Mesenchymal stem cell (in vitro differentiated cells and primary cell): Measurements from ENCODE around the gene RNF223.

Experiments used
- DNase-seq: peaks from one replicate; pipeline ENCODE4 v3.0.0-alpha.2; 2013
- H2AFZ ChIP-seq: one replicate; pipeline ENCODE4 v1.6.1; 2013; ENCODE audit warnings: low read depth, mild to moderate bottlenecking, control low read depth, inconsistent platforms, low read length, moderate library complexity
- H2AK5ac ChIP-seq: 2 replicates; pipeline ENCODE4 v1.6.1; 2013; ENCODE audit warnings: low read length, moderate library complexity, mild to moderate bottlenecking, inconsistent platforms; ENCODE audit not compliant: severe bottlenecking
- H2BK120ac ChIP-seq: one replicate; pipeline ENCODE4 v1.6.1; 2013; ENCODE audit warnings: low read depth, mild to moderate bottlenecking, inconsistent platforms, low read length, moderate library complexity
- H2BK12ac ChIP-seq, 2 experiments: one replicate each; pipeline ENCODE4 v1.6.1; 2013; ENCODE audit warnings: inconsistent platforms in 2 of 2, low read length in 2 of 2, mild to moderate bottlenecking in 2 of 2, moderate library complexity in 2 of 2, control low read depth in 1 of 2
- H2BK15ac ChIP-seq: one replicate; pipeline ENCODE4 v1.6.1; 2013; ENCODE audit warnings: mild to moderate bottlenecking, low read depth, inconsistent platforms; ENCODE audit not compliant: poor library complexity, severe bottlenecking
- H2BK5ac ChIP-seq: 2 replicates; pipeline ENCODE4 v1.6.1; 2013; ENCODE audit warnings: low read depth, mild to moderate bottlenecking, low read length, control low read depth, inconsistent platforms; ENCODE audit not compliant: poor library complexity, severe bottlenecking
- H3K14ac ChIP-seq, 2 experiments: one replicate each; pipeline ENCODE4 v1.6.1; 2013; ENCODE audit warnings: inconsistent platforms in 2 of 2, low read length in 2 of 2, control low read depth in 1 of 2, mild to moderate bottlenecking in 1 of 2, moderate library complexity in 1 of 2
- H3K18ac ChIP-seq, 2 experiments: one replicate each; pipeline ENCODE4 v1.6.1; 2013; ENCODE audit warnings: inconsistent platforms in 2 of 2, low read length in 2 of 2, control low read depth in 1 of 2, low read depth in 1 of 2, mild to moderate bottlenecking in 1 of 2
- H3K23ac ChIP-seq, 2 experiments: one replicate each; pipeline ENCODE4 v1.6.1; 2013; ENCODE audit warnings: inconsistent platforms in 2 of 2, low read length in 2 of 2, mild to moderate bottlenecking in 2 of 2, moderate library complexity in 2 of 2, control low read depth in 1 of 2
- H3K27ac ChIP-seq: 2 replicates; pipeline ENCODE4 v1.5.1; 2013; ENCODE audit warnings: mild to moderate bottlenecking, moderate library complexity, low read length, control low read depth, inconsistent platforms; ENCODE audit not compliant: poor library complexity, severe bottlenecking
- H3K27me3 ChIP-seq, 2 experiments: 2 replicates each; pipeline versions ENCODE4 v1.6.1 to v1.7.0; 2013; ENCODE audit warnings: low read length in 2 of 2, mild to moderate bottlenecking in 2 of 2, moderate library complexity in 2 of 2, control low read depth in 1 of 2, inconsistent platforms in 1 of 2; ENCODE audit not compliant: control insufficient read depth in 1 of 2, insufficient read depth in 1 of 2
- H3K36me3 ChIP-seq, 2 experiments: 2 replicates each; pipeline versions ENCODE4 v1.6.1 to v1.7.0; 2013; ENCODE audit warnings: low read length in 2 of 2, control low read depth in 1 of 2, inconsistent platforms in 1 of 2, low read depth in 1 of 2, mild to moderate bottlenecking in 1 of 2; ENCODE audit not compliant: insufficient read depth in 2 of 2, control insufficient read depth in 1 of 2
- H3K4ac ChIP-seq, 2 experiments: one replicate each; pipeline ENCODE4 v1.6.1; 2013; ENCODE audit warnings: inconsistent platforms in 2 of 2, low read length in 2 of 2, mild to moderate bottlenecking in 2 of 2, moderate library complexity in 2 of 2, control low read depth in 1 of 2, low read depth in 1 of 2
- H3K4me1 ChIP-seq: 2 replicates; pipeline ENCODE4 v1.6.1; 2013; ENCODE audit warnings: low read depth, low read length, control low read depth; ENCODE audit not compliant: control insufficient read depth, insufficient read depth
- H3K4me2 ChIP-seq: 2 replicates; pipeline ENCODE4 v1.6.1; 2013; ENCODE audit warnings: low read length, mild to moderate bottlenecking, inconsistent platforms; ENCODE audit not compliant: poor library complexity, severe bottlenecking
- H3K4me3 ChIP-seq, 2 experiments: 2 replicates each; pipeline versions ENCODE4 v1.5.1 to v1.7.0; 2013; ENCODE audit warnings: low read length in 2 of 2, mild to moderate bottlenecking in 2 of 2, control low read depth in 1 of 2, low read depth in 1 of 2; ENCODE audit not compliant: insufficient read depth in 1 of 2
- H3K79me1 ChIP-seq: replicated peaks from 2 replicates; pipeline ENCODE4 v1.6.1; 2013; ENCODE audit warnings: mild to moderate bottlenecking, control low read depth, low read length, inconsistent platforms; ENCODE audit not compliant: poor library complexity, severe bottlenecking
- H3K9ac ChIP-seq: 2 replicates; pipeline ENCODE4 v1.7.0; 2013; ENCODE audit warnings: mild to moderate bottlenecking, low read length, moderate library complexity
- H3K9me3 ChIP-seq: 2 replicates; pipeline ENCODE4 v1.7.0; 2013; ENCODE audit warnings: mild to moderate bottlenecking, low read length; ENCODE audit not compliant: control insufficient read depth
- H4K8ac ChIP-seq: one replicate; pipeline ENCODE4 v1.6.1; 2013; ENCODE audit warnings: inconsistent platforms, mild to moderate bottlenecking, low read length, moderate library complexity
- H4K91ac ChIP-seq: one replicate; pipeline ENCODE4 v1.6.1; 2013; ENCODE audit warnings: mild to moderate bottlenecking, low read length, inconsistent platforms
- WGBS: methylation state at CpG from one replicate; pipeline ENCODE4 v1.1.7; 2013; ENCODE audit warnings: mixed read lengths; 5-methylcytosine and 5-hydroxymethylcytosine counted together

The RNF223 gene

GRCh38 chr1:1049318-1050165 lies 24.6 kb downstream of the RNF223 start:
- no peak overlapping the region for H2AK5ac ChIP-seq
- H2BK15ac ChIP-seq: no peak overlapping the region
- no peak overlapping the region for H2BK12ac ChIP-seq
- H3K4me1 ChIP-seq: peaks cover 11% of the 10 kb centered on the region
- no peak overlapping the region for H3K23ac ChIP-seq
- H3K4me2 ChIP-seq: no peak overlapping the region
- H2BK5ac ChIP-seq: no peak overlapping the region
- H3K14ac ChIP-seq: no peak overlapping the region
- 95% methylated on average over 56 of the region's 57 CpGs for WGBS
- H3K27ac ChIP-seq: no peak overlapping the region
- peaks cover 24% of the 10 kb centered on the region for H3K79me1 ChIP-seq
- no peaks in the 10 kb centered on the region for H3K9me3 ChIP-seq
- no peak overlapping the region for H4K8ac ChIP-seq
- H3K36me3 ChIP-seq: peaks cover 0 to 100% of the 10 kb centered on the region in 2 experiments
- H3K9ac ChIP-seq: no peak overlapping the region
- H3K27me3 ChIP-seq: no peaks in the 10 kb centered on the region
- H4K91ac ChIP-seq: no peak overlapping the region
- no peak overlapping the region for H2AFZ ChIP-seq
- H3K4ac ChIP-seq: no peak overlapping the region
- no peak overlapping the region for H3K18ac ChIP-seq
- no peak overlapping the region for H3K4me3 ChIP-seq
- no peak for DNase-seq
- no peak overlapping the region for H2BK120ac ChIP-seq

- H2BK120ac ChIP-seq: no peak overlapping the region
- H2BK12ac ChIP-seq: no peak overlapping the region
- H3K14ac ChIP-seq: no peak overlapping the region
- H3K4me1 ChIP-seq: peaks cover 4% of the 10 kb centered on the region
- no peak overlapping the region for H3K4me3 ChIP-seq
- no peak overlapping the region for H3K4me2 ChIP-seq
- no peak overlapping the region for H3K27ac ChIP-seq
- H3K9ac ChIP-seq: no peak overlapping the region
- H2BK5ac ChIP-seq: no peak overlapping the region
- H3K36me3 ChIP-seq: peaks cover 0 to 100% of the 10 kb centered on the region in 2 experiments
- H3K27me3 ChIP-seq: no peaks in the 10 kb centered on the region
- H3K18ac ChIP-seq: no peak overlapping the region
- H4K8ac ChIP-seq: no peak overlapping the region
- no peak overlapping the region for H2AK5ac ChIP-seq
- peaks cover 27% of the 10 kb centered on the region for H3K79me1 ChIP-seq
- no peak overlapping the region for H3K23ac ChIP-seq
- whole genome bisulfite sequencing: 98% methylated on average over 9 of the region's 28 CpGs
- H2AFZ ChIP-seq: no peak overlapping the region
- H3K4ac ChIP-seq: no peak overlapping the region
- H3K9me3 ChIP-seq: no peaks in the 10 kb centered on the region
- no peak overlapping the region for H2BK15ac ChIP-seq
- no peak for DNase-seq
- no peak overlapping the region for H4K91ac ChIP-seq
Measured at GRCh38 chr1:1048765-1049164, 25.3 kb downstream of the RNF223 start.

- Histone ChIP-seq H3K9ac (no peak overlapping the region), H4K8ac (no peak overlapping the region), H3K79me1 (peaks cover 29% of the 10 kb centered on the region), H2BK15ac (no peak overlapping the region), H3K18ac (no peak overlapping the region), H2AFZ (no peak overlapping the region), H2BK12ac (no peak overlapping the region), H3K36me3 (peaks cover 0 to 100% of the 10 kb centered on the region in 2 experiments), H3K23ac (no peak overlapping the region), H3K4me3 (no peak overlapping the region), H3K27ac (no peak overlapping the region), H3K4me1 (no peaks in the 10 kb centered on the region), H3K27me3 (no peaks in the 10 kb centered on the region), H2BK5ac (no peak overlapping the region), H3K14ac (no peak overlapping the region), H2AK5ac (no peak overlapping the region), H3K4ac (no peak overlapping the region), H3K4me2 (no peak overlapping the region), H3K9me3 (no peaks in the 10 kb centered on the region), H4K91ac (no peak overlapping the region), H2BK120ac (no peak overlapping the region)
- WGBS: 94% methylated on average over 25 of the region's 25 CpGs
- DNase-seq: no peak
Measured at GRCh38 chr1:1047963-1048362, 26.1 kb downstream of the RNF223 start.

GRCh38 chr1:1047407-1047806 lies 26.7 kb downstream of the RNF223 start:
- Histone ChIP-seq H3K27ac (no peak overlapping the region), H4K8ac (no peak overlapping the region), H3K9me3 (no peaks in the 10 kb centered on the region), H3K18ac (no peak overlapping the region), H3K4me2 (no peak overlapping the region), H3K4me3 (no peak overlapping the region), H2BK120ac (no peak overlapping the region), H3K23ac (no peak overlapping the region), H2AFZ (no peak overlapping the region), H2BK12ac (no peak overlapping the region), H3K4ac (no peak overlapping the region), H2BK15ac (no peak overlapping the region), H2AK5ac (no peak overlapping the region), H3K9ac (no peak overlapping the region), H4K91ac (no peak overlapping the region), H3K4me1 (peaks cover 3% of the 10 kb centered on the region), H3K27me3 (no peaks in the 10 kb centered on the region), H2BK5ac (no peak overlapping the region), H3K36me3 (peaks cover 0 to 100% of the 10 kb centered on the region in 2 experiments), H3K14ac (no peak overlapping the region), H3K79me1 (peaks cover 32% of the 10 kb centered on the region)
- no peak for DNase-seq
- WGBS: 97% methylated on average over 19 of the region's 19 CpGs
